Liver (tissue), 9 donors: ENCODE data around the gene DIP2C. TPM values are rescaled to one million over a fixed set of nuclear protein-coding genes. Genes with fewer than 3 reads are reported as not detected.

ENCODE experiments used
- DNase-seq: peaks from one replicate; pipeline ENCODE4 v3.0.0-alpha.2; 2017; ENCODE audit warnings: low spot score
- H3K27ac ChIP-seq, 2 donors: one replicate each; pipeline ENCODE4 v1.7.0; 2013; ENCODE audit warnings: inconsistent platforms in 2 of 2, low read length in 2 of 2, control low read depth in 1 of 2, low read depth in 1 of 2, mild to moderate bottlenecking in 1 of 2
- H3K27me3 ChIP-seq, 4 donors: one replicate each; pipeline versions ENCODE4 v1.6.1 to v1.7.0; 2013; ENCODE audit warnings: low read length in 3 of 4, inconsistent platforms in 1 of 4, mild to moderate bottlenecking in 1 of 4, moderate library complexity in 1 of 4; ENCODE audit not compliant: control insufficient read depth in 4 of 4, insufficient read depth in 4 of 4
- H3K36me3 ChIP-seq, 4 donors: one replicate each; pipeline versions ENCODE4 v1.6.1 to v1.7.0; 2013; ENCODE audit warnings: low read length in 3 of 4, mild to moderate bottlenecking in 3 of 4, low read depth in 1 of 4, moderate library complexity in 1 of 4; ENCODE audit not compliant: control insufficient read depth in 4 of 4, insufficient read depth in 3 of 4
- H3K4me1 ChIP-seq, 4 donors: one replicate each; pipeline versions ENCODE4 v1.6.1 to v1.7.0; 2013; ENCODE audit warnings: low read length in 3 of 4, mild to moderate bottlenecking in 3 of 4, moderate library complexity in 1 of 4; ENCODE audit not compliant: control insufficient read depth in 4 of 4, insufficient read depth in 4 of 4
- H3K4me3 ChIP-seq, 3 donors: one replicate each; pipeline versions ENCODE4 v1.6.1 to v1.7.0; 2013; ENCODE audit warnings: low read length in 3 of 3, control low read depth in 1 of 3, low read depth in 1 of 3, mild to moderate bottlenecking in 1 of 3
- H3K9ac ChIP-seq, 2 donors: one replicate each; pipeline ENCODE4 v1.7.0; 2013; ENCODE audit warnings: low read length in 2 of 2, mild to moderate bottlenecking in 2 of 2, moderate library complexity in 2 of 2, control low read depth in 1 of 2, low read depth in 1 of 2
- H3K9me3 ChIP-seq, 4 donors: one replicate each; pipeline versions ENCODE4 v1.6.1 to v1.7.0; 2013; ENCODE audit warnings: low read length in 3 of 4; ENCODE audit not compliant: control insufficient read depth in 4 of 4
- ATF3 ChIP-seq: IDR thresholded peaks from 2 replicates; pipeline ENCODE4 v1.6.1; 2016; ENCODE audit warnings: antibody characterized with exemption
- CTCF ChIP-seq: fragments of 150-350 bp; IDR thresholded peaks from 2 replicates; pipeline ENCODE4 v1.5.1; 2017; ENCODE audit warnings: improper control_type of control experiment, low read depth, low read length; ENCODE audit not compliant: missing input control
- EGR1 ChIP-seq, 2 donors: IDR thresholded peaks; 2 replicates each; pipeline ENCODE4 v1.6.1; 2016 to 2018; ENCODE audit warnings: antibody characterized with exemption in 2 of 2, low read depth in 2 of 2
- FOXA2 ChIP-seq: IDR thresholded peaks from 2 replicates; pipeline ENCODE4 v1.6.1; 2016; ENCODE audit warnings: antibody characterized with exemption
- GABPA ChIP-seq, 2 donors: IDR thresholded peaks in 1 of 2; conservative IDR thresholded peaks in 1 of 2; 2 replicates each; pipeline ENCODE4 v1.6.1; 2016; ENCODE audit warnings: antibody characterized with exemption in 2 of 2, mild to moderate bottlenecking in 1 of 2, moderate library complexity in 1 of 2
- HNF4A ChIP-seq, 2 donors: conservative IDR thresholded peaks; 2 replicates each; pipeline ENCODE4 v1.6.1; 2016; ENCODE audit warnings: antibody characterized with exemption in 2 of 2, mild to moderate bottlenecking in 2 of 2
- HNF4G ChIP-seq: IDR thresholded peaks from 2 replicates; pipeline ENCODE4 v1.6.1; 2016; ENCODE audit warnings: antibody characterized with exemption
- JUND ChIP-seq, 2 donors: IDR thresholded peaks; 2 replicates each; pipeline ENCODE4 v1.6.1; 2016; ENCODE audit warnings: antibody characterized with exemption in 2 of 2
- MAX ChIP-seq: IDR thresholded peaks from 2 replicates; pipeline ENCODE4 v1.6.1; 2016; ENCODE audit warnings: antibody characterized with exemption
- NR2F2 ChIP-seq: IDR thresholded peaks from 2 replicates; pipeline ENCODE4 v1.6.1; 2016; ENCODE audit warnings: antibody characterized with exemption
- RAD21 ChIP-seq, 2 donors: IDR thresholded peaks; 2 replicates each; pipeline ENCODE4 v1.6.1; 2016; ENCODE audit warnings: antibody characterized with exemption in 2 of 2, mild to moderate bottlenecking in 2 of 2
- RXRA ChIP-seq, 2 donors: IDR thresholded peaks; 2 replicates each; pipeline ENCODE4 v1.6.1; 2017 to 2018; ENCODE audit warnings: antibody characterized with exemption in 2 of 2, mild to moderate bottlenecking in 1 of 2
- SP1 ChIP-seq: IDR thresholded peaks from 2 replicates; pipeline ENCODE4 v1.6.1; 2018; ENCODE audit warnings: antibody characterized with exemption, mild to moderate bottlenecking
- TAF1 ChIP-seq: conservative IDR thresholded peaks from 2 replicates; pipeline ENCODE4 v1.6.1; 2016; ENCODE audit warnings: antibody characterized with exemption, mild to moderate bottlenecking
- YY1 ChIP-seq: IDR thresholded peaks from 2 replicates; pipeline ENCODE4 v1.6.1; 2016; ENCODE audit warnings: antibody characterized with exemption, mild to moderate bottlenecking
- WGBS: extraction: QIAGEN DNeasy Blood & Tissue Kit; methylation state at CpG from one replicate; pipeline ENCODE4 v1.1.7; 2013; 5-methylcytosine and 5-hydroxymethylcytosine counted together
- polyA plus RNA-seq, 2 donors: library from polyadenylated mRNA; stranded (reverse) in 1 of 2; unstranded in 1 of 2; fragments of 200-250 nt in 1 of 2; fragments of >200 nt in 1 of 2; fragmentation: Nextera tagmentation in 1 of 2; extraction: Ambion mirVana in 1 of 2; gene quantifications; one replicate each; pipeline versions ENCODE4 v1.2.1 to v1.2.3, GENCODE V29; 2013 to 2015
- total RNA-seq, 2 donors: library from RNA; depleted of rRNA; stranded (reverse); fragments of >200 nt; gene quantifications; one replicate each; pipeline ENCODE4 v1.2.3, GENCODE V29; 2014
- TF ChIP-seq, protein P1 (sequence below): IDR thresholded peaks from 2 replicates; pipeline ENCODE4 v1.6.1; 2016; ENCODE audit warnings: antibody characterized with exemption, mild to moderate bottlenecking
- TF ChIP-seq, protein P2 (sequence below): IDR thresholded peaks from 2 replicates; pipeline ENCODE4 v1.6.1; 2016; ENCODE audit warnings: antibody characterized with exemption
- donor health status: healthy.
- donor health status: healthy.
- donor health status: healthy.
- donor health status: healthy.
- donor health status: healthy.

DIP2C gene
- total and polyA plus RNA-seq, 4 donors: 4.2 to 12.2 (median 5.7) TPM

- TF ChIP-seq, protein P1, sequence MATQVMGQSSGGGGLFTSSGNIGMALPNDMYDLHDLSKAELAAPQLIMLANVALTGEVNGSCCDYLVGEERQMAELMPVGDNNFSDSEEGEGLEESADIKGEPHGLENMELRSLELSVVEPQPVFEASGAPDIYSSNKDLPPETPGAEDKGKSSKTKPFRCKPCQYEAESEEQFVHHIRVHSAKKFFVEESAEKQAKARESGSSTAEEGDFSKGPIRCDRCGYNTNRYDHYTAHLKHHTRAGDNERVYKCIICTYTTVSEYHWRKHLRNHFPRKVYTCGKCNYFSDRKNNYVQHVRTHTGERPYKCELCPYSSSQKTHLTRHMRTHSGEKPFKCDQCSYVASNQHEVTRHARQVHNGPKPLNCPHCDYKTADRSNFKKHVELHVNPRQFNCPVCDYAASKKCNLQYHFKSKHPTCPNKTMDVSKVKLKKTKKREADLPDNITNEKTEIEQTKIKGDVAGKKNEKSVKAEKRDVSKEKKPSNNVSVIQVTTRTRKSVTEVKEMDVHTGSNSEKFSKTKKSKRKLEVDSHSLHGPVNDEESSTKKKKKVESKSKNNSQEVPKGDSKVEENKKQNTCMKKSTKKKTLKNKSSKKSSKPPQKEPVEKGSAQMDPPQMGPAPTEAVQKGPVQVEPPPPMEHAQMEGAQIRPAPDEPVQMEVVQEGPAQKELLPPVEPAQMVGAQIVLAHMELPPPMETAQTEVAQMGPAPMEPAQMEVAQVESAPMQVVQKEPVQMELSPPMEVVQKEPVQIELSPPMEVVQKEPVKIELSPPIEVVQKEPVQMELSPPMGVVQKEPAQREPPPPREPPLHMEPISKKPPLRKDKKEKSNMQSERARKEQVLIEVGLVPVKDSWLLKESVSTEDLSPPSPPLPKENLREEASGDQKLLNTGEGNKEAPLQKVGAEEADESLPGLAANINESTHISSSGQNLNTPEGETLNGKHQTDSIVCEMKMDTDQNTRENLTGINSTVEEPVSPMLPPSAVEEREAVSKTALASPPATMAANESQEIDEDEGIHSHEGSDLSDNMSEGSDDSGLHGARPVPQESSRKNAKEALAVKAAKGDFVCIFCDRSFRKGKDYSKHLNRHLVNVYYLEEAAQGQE: no peak
- TF ChIP-seq ATF3: no peak
Observed at GRCh38 chr10:485776-486175, 203.7 kb downstream of the DIP2C start (continued).

- Histone ChIP-seq H3K9me3 (no peaks in the 10 kb centered on the region), H3K9ac (peak overlapping the region in 1 of 2 donors; percentile 69), H3K4me3 (peak overlapping the region; percentile 2 to 49 (median 43)), H3K27me3 (no peaks in the 10 kb centered on the region), H3K36me3 (peaks cover 0 to 2% (median 0%) of the 10 kb centered on the region in 4 donors), H3K27ac (peak overlapping the region; percentile 38 to 73), H3K4me1 (peaks cover 0 to 7% (median 0%) of the 10 kb centered on the region in 4 donors)
- no peak for DNase-seq
- TF ChIP-seq ATF3: no peak
- TF ChIP-seq RAD21 (IDR thresholded peaks at IDR 0.05): no peak
- no peak for TF ChIP-seq SP1
- TF ChIP-seq TAF1: no peak
- TF ChIP-seq, protein P1: no peak
- TF ChIP-seq, protein P2, sequence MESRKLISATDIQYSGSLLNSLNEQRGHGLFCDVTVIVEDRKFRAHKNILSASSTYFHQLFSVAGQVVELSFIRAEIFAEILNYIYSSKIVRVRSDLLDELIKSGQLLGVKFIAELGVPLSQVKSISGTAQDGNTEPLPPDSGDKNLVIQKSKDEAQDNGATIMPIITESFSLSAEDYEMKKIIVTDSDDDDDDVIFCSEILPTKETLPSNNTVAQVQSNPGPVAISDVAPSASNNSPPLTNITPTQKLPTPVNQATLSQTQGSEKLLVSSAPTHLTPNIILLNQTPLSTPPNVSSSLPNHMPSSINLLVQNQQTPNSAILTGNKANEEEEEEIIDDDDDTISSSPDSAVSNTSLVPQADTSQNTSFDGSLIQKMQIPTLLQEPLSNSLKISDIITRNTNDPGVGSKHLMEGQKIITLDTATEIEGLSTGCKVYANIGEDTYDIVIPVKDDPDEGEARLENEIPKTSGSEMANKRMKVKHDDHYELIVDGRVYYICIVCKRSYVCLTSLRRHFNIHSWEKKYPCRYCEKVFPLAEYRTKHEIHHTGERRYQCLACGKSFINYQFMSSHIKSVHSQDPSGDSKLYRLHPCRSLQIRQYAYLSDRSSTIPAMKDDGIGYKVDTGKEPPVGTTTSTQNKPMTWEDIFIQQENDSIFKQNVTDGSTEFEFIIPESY: no peak
- no peak for TF ChIP-seq GABPA (IDR thresholded peaks at IDR 0.05 in 1 of 2, conservative IDR thresholded peaks at IDR 0.05 in 1 of 2)
- no peak for TF ChIP-seq FOXA2
- TF ChIP-seq JUND (IDR thresholded peaks at IDR 0.05): no peak
- TF ChIP-seq NR2F2: no peak
- TF ChIP-seq HNF4G: no peak
- no peak for TF ChIP-seq RXRA (IDR thresholded peaks at IDR 0.05)
- no peak for TF ChIP-seq HNF4A (conservative IDR thresholded peaks at IDR 0.05)
- no peak for TF ChIP-seq MAX
- no peak for TF ChIP-seq YY1
- no peak for TF ChIP-seq EGR1 (IDR thresholded peaks at IDR 0.05; ENCODE audit: low read depth in 2 of 2)
- no peak for TF ChIP-seq CTCF
- WGBS: 62% methylated on average over 31 of the region's 31 CpGs
Observed at GRCh38 chr10:484925-485661, 204.4 kb downstream of the DIP2C start.
